Smooth muscle cell (in vitro differentiated cells): Measurements from ENCODE around the gene PCDHGA12. TPM values are rescaled to one million over a fixed set of nuclear protein-coding genes. Genes with fewer than 3 reads are reported as not detected.

ENCODE experiments used
- DNase-seq: peaks from one replicate; lab custom pipeline; 2025; ENCODE audit not compliant: unreplicated experiment; lab: John Stamatoyannopoulos, UW
- H2AFZ ChIP-seq: fragments of 200-600 bp; sonication (generic); 2 replicates; pipeline ENCODE4 v1.6.0; 2016; ENCODE audit warnings: antibody characterized with exemption, low read depth, mild to moderate bottlenecking
- H3F3A ChIP-seq: fragments of 200-600 bp; sonication (generic); 2 replicates; pipeline ENCODE4 v1.6.0; 2017; ENCODE audit warnings: antibody characterized with exemption, low read depth
- H3K27ac ChIP-seq: fragments of 200-600 bp; sonication (generic); 2 replicates; pipeline ENCODE4 v1.5.1; 2016; ENCODE audit warnings: low read depth, mild to moderate bottlenecking
- H3K27me3 ChIP-seq: fragments of 200-600 bp; sonication (generic); 2 replicates; pipeline ENCODE4 v1.6.1; 2016; ENCODE audit warnings: low read depth, mild to moderate bottlenecking
- H3K36me3 ChIP-seq: fragments of 200-600 bp; sonication (generic); 2 replicates; pipeline ENCODE4 v1.5.1; 2016; ENCODE audit warnings: low read depth
- H3K4me1 ChIP-seq: fragments of 200-600 bp; sonication (generic); 2 replicates; pipeline ENCODE4 v1.5.1; 2016; ENCODE audit warnings: low read depth
- H3K4me2 ChIP-seq: fragments of 200-600 bp; sonication (generic); 2 replicates; pipeline ENCODE4 v1.6.0; 2016; ENCODE audit warnings: mild to moderate bottlenecking
- H3K4me3 ChIP-seq: fragments of 200-600 bp; sonication (generic); 2 replicates; pipeline ENCODE4 v1.5.1; 2016; ENCODE audit warnings: mild to moderate bottlenecking
- H3K79me2 ChIP-seq: fragments of 200-600 bp; sonication (generic); 2 replicates; pipeline ENCODE4 v1.6.0; 2016; ENCODE audit warnings: low read depth, mild to moderate bottlenecking
- H3K9ac ChIP-seq: fragments of 200-600 bp; sonication (generic); 2 replicates; pipeline ENCODE4 v1.6.0; 2016; ENCODE audit warnings: low read depth
- H3K9me3 ChIP-seq: fragments of 200-600 bp; sonication (generic); replicated peaks from 2 replicates; pipeline ENCODE4 v1.5.1; 2016; ENCODE audit warnings: low read depth
- H4K20me1 ChIP-seq: fragments of 200-600 bp; sonication (generic); 2 replicates; pipeline ENCODE4 v1.6.0; 2016; ENCODE audit warnings: low read depth
- CTCF ChIP-seq: fragments of 200-600 bp; sonication (generic); IDR thresholded peaks from 2 replicates; pipeline ENCODE4 v1.5.1; 2017; ENCODE audit warnings: borderline replicate concordance, mild to moderate bottlenecking, antibody characterized with exemption; ENCODE audit not compliant: insufficient read depth, poor library complexity, severe bottlenecking
- WGBS: methylation state at CpG from one replicate; pipeline ENCODE4 v1.1.7; 2016; ENCODE audit warnings: low lambda C conversion rate; 5-methylcytosine and 5-hydroxymethylcytosine counted together
- polyA plus RNA-seq: library from polyadenylated mRNA; unstranded; fragments of >200 nt; fragmentation: Nextera tagmentation; extraction: Ambion mirVana; gene quantifications from 2 replicates; pipeline ENCODE4 v1.2.1, GENCODE V29; 2016
- total RNA-seq: library from RNA; depleted of rRNA; stranded (reverse); fragments of >200 nt; gene quantifications from 2 replicates; pipeline ENCODE4 v1.2.3, GENCODE V29; 2014

The PCDHGA12 gene
- total and polyA plus RNA-seq, 2 experiments from 2014 or later, result 0.42 to 4.5 TPM

- DNase-seq, result no peak
- H3K4me1 ChIP-seq, result no peaks in the 10 kb centered on the region
- no peak overlapping the region for H3K27ac ChIP-seq
- H3K9ac ChIP-seq, result no peak overlapping the region
- no peak overlapping the region for H3K4me3 ChIP-seq
- no peak overlapping the region for H3K4me2 ChIP-seq
- H2AFZ ChIP-seq, result no peak overlapping the region
- peaks cover 3% of the 10 kb centered on the region for H3K79me2 ChIP-seq
- no peak for TF ChIP-seq CTCF
- H3K9me3 ChIP-seq, result peaks cover 25% of the 10 kb centered on the region
- no peaks in the 10 kb centered on the region for H3K27me3 ChIP-seq
- no peaks in the 10 kb centered on the region for H4K20me1 ChIP-seq
- H3F3A ChIP-seq, result no peaks in the 10 kb centered on the region
- WGBS, result 96% methylated on average over 15 of the region's 15 CpGs
- peaks cover 4% of the 10 kb centered on the region for H3K36me3 ChIP-seq
These were observed 31.7 kb upstream of the PCDHGA12 start for GRCh38 chr5:141398608-141399007.

GRCh38 chr5:141399555-141400258 lies 30.6 kb upstream of the PCDHGA12 start:
- Histone ChIP-seq H4K20me1 (no peaks in the 10 kb centered on the region), H3K9ac (no peak overlapping the region), H3F3A (no peaks in the 10 kb centered on the region), H3K4me2 (no peak overlapping the region), H3K27ac (no peak overlapping the region), H3K27me3 (no peaks in the 10 kb centered on the region), H3K4me1 (no peaks in the 10 kb centered on the region), H2AFZ (no peak overlapping the region), H3K9me3 (peaks cover 24% of the 10 kb centered on the region), H3K4me3 (no peak overlapping the region), H3K36me3 (peaks cover 4% of the 10 kb centered on the region), H3K79me2 (peaks cover 3% of the 10 kb centered on the region)
- no peak for DNase-seq
- 98% methylated on average over 54 of the region's 61 CpGs for WGBS
- no peak for TF ChIP-seq CTCF

GRCh38 chr5:141402553-141403243 lies 27.6 kb upstream of the PCDHGA12 start, which contains the start of gene PCDHGA9:
TSS of gene PCDHGA9 (plus strand) at chr5:141402778. CDS start at chr5:141402953, 175 bp downstream.
- no peaks in the 10 kb centered on the region for H3F3A ChIP-seq
- no peaks in the 10 kb centered on the region for H4K20me1 ChIP-seq
- no peak within 1 kb of the TSS for H3K4me3 ChIP-seq
- no peaks in the 10 kb centered on the region for H3K36me3 ChIP-seq
- DNase-seq, result no peak
- no peaks in the 10 kb centered on the region for H3K27me3 ChIP-seq
- no peak within 1 kb of the TSS for H2AFZ ChIP-seq
- H3K4me1 ChIP-seq, result no peaks in the 10 kb centered on the region
- H3K27ac ChIP-seq, result no peak within 1 kb of the TSS
- no peak within 1 kb of the TSS for H3K4me2 ChIP-seq
- peaks cover 20% of the 10 kb centered on the region for H3K9me3 ChIP-seq
- no peaks in the 10 kb centered on the region for H3K79me2 ChIP-seq
- 96% methylated on average over 27 of the region's 27 CpGs for WGBS
- H3K9ac ChIP-seq, result no peak within 1 kb of the TSS
- no peak for TF ChIP-seq CTCF
